K562 (cell line): Measurements from ENCODE around the gene NAA15. TPM values are rescaled to one million over a fixed set of nuclear protein-coding genes. Genes with fewer than 3 reads are reported as not detected.
A peak's percentile ranks its signal among the peaks of the same experiment; 100 is the strongest.

Experiments used
- ATF6 ChIP-seq: sonication (generic); formaldehyde crosslinking; IDR thresholded peaks from 2 replicates; pipeline ENCODE4 v1.4.0; 2020; ENCODE audit warnings: mild to moderate bottlenecking, missing genetic modification reagents
- CCNT2 ChIP-seq: IDR thresholded peaks from 2 replicates; pipeline ENCODE4 v1.6.1; 2011; ENCODE audit warnings: borderline replicate concordance, low read depth, mild to moderate bottlenecking, moderate library complexity, mixed read lengths, low read length; ENCODE audit not compliant: insufficient read length; ENCODE audit errors: extremely low read depth
- CREBBP ChIP-seq: IDR thresholded peaks from one replicate; pipeline ENCODE4 v1.6.1; 2012; ENCODE audit warnings: low read depth, mild to moderate bottlenecking, control low read depth, inconsistent platforms, low read length
- ETV6 ChIP-seq, 3 experiments: fragments of 150-350 bp in 1 of 3; sonication (generic) in 1 of 3; formaldehyde crosslinking in 1 of 3; IDR thresholded peaks; 2 replicates each; pipeline versions ENCODE4 v1.6.1 to v1.8.0; 2014 to 2022; ENCODE audit warnings: borderline replicate concordance in 2 of 3, low read depth in 2 of 3, antibody characterized with exemption in 1 of 3, low read length in 1 of 3, mild to moderate bottlenecking in 1 of 3, missing genetic modification reagents in 1 of 3
- FOSL1 ChIP-seq: fragments of 200-800 bp; sonication (Bioruptor generic); conservative IDR thresholded peaks from 2 replicates; pipeline ENCODE4 v1.6.1; 2016; ENCODE audit warnings: missing genetic modification characterization, missing compliant biosample characterization
- GMEB1 ChIP-seq: fragments of 250-450 bp; sonication (Bioruptor Pico); IDR thresholded peaks from 2 replicates; pipeline ENCODE4 v1.4.0; 2020; ENCODE audit warnings: mild to moderate bottlenecking
- HLTF ChIP-seq: fragments of 450-650 bp; IDR thresholded peaks from 2 replicates; pipeline ENCODE4 v1.6.1; 2016
- HNRNPL ChIP-seq: fragments of 200-400 bp; formaldehyde crosslinking; IDR thresholded peaks from 2 replicates; pipeline ENCODE4 v1.6.1; 2017; ENCODE audit warnings: low read depth, mild to moderate bottlenecking, low read length
- KLF1 ChIP-seq: fragments of 450-650 bp; IDR thresholded peaks from 2 replicates; pipeline ENCODE4 v1.6.1; 2016; ENCODE audit warnings: missing genetic modification characterization, missing compliant biosample characterization
- RAD21 ChIP-seq, 2 experiments: fragments of 250-450 bp in 1 of 2; fragments of 450-650 bp in 1 of 2; sonication (Bioruptor Pico) in 1 of 2; formaldehyde crosslinking in 1 of 2; IDR thresholded peaks in 1 of 2; conservative IDR thresholded peaks in 1 of 2; 2 replicates each; pipeline versions ENCODE4 v1.4.0 to v1.8.0; 2020 to 2022; ENCODE audit warnings: mild to moderate bottlenecking in 2 of 2, moderate library complexity in 1 of 2
- SMAD1 ChIP-seq: fragments of 150-350 bp; IDR thresholded peaks from 2 replicates; pipeline ENCODE4 v1.6.1; 2014; ENCODE audit warnings: low read length, low read depth; ENCODE audit not compliant: partially characterized antibody
- ZBED1 ChIP-seq: IDR thresholded peaks from 2 replicates; pipeline ENCODE4 v1.6.1; 2014
- ZNF12 ChIP-seq: sonication (generic); formaldehyde crosslinking; IDR thresholded peaks from 2 replicates; pipeline ENCODE4 v1.4.0; 2020; ENCODE audit warnings: mild to moderate bottlenecking, missing genetic modification reagents
- ZNF280A ChIP-seq: fragments of 450-650 bp; IDR thresholded peaks from 2 replicates; pipeline ENCODE4 v1.6.1; 2018; ENCODE audit warnings: mild to moderate bottlenecking, low read depth; ENCODE audit not compliant: partially characterized antibody
- polyA plus RNA-seq, 8 experiments: library from polyadenylated mRNA; depleted of rRNA in 4 of 8; stranded (reverse) in 5 of 8; unstranded in 3 of 8; fragments of >200 nt; fragmentation: Nextera tagmentation in 2 of 8; fragmentation: Illumina TruSeq in 1 of 8; extraction: Ambion mirVana in 2 of 8; extraction: Trizol in 1 of 8; gene quantifications; 2 replicates each; pipeline versions ENCODE4 v1.2.1 to v1.2.3, GENCODE V29; 2011 to 2014; ENCODE audit warnings: inconsistent platforms in 1 of 8, missing spikeins in 1 of 8
- total RNA-seq, 7 experiments: library from RNA; depleted of rRNA in 6 of 7; stranded (reverse); fragments of >200 nt in 6 of 7; fragmentation: Illumina TruSeq in 2 of 7; extraction: Trizol in 2 of 7; gene quantifications; 2 replicates each; pipeline versions ENCODE4 v1.2.1 to v1.2.3, GENCODE V29; 2011 to 2021; ENCODE audit warnings: low replicate concordance in 1 of 7
- TF ChIP-seq, protein P1 (sequence below), 2 experiments: fragments of 150-350 bp in 1 of 2; IDR thresholded peaks; 2 replicates each; pipeline ENCODE4 v1.6.1; 2012 to 2016; ENCODE audit warnings: low read depth in 2 of 2, low read length in 2 of 2, mild to moderate bottlenecking in 1 of 2, moderate library complexity in 1 of 2

Gene NAA15
- total and polyA plus RNA-seq, 9 of the 15 experiments (the other 6 are each of a cell fraction or from before 2014, with no cell fraction given) = 37.8 to 117 (median 63.2) TPM

GRCh38 chr4:139266583-139267257 is 34.6 kb upstream of the NAA15 start (continued):
- no peak for TF ChIP-seq CREBBP
- TF ChIP-seq RAD21 (CRISPR knock-in tag; conservative IDR thresholded peaks at IDR 0.05 in 1 of 2, IDR thresholded peaks at IDR 0.05 in 1 of 2) = peak in 1 of 2 experiments; percentile 6; a peak in 1 of 4 replicates
- TF ChIP-seq FOSL1 (tag) = peak; percentile 86
- TF ChIP-seq KLF1 (tag) = no peak
- no peak for TF ChIP-seq ZNF12 (CRISPR knock-in tag)
- no peak for TF ChIP-seq ATF6
- 0 out of 2 replicates have a peak, but pooled peaks have one; percentile 33 for TF ChIP-seq ZBED1
- no peak for TF ChIP-seq GMEB1 (CRISPR knock-in tag)
- no peak for TF ChIP-seq ZNF280A
- no peak for TF ChIP-seq SMAD1
- no peak for TF ChIP-seq HLTF
- TF ChIP-seq, protein P1, sequence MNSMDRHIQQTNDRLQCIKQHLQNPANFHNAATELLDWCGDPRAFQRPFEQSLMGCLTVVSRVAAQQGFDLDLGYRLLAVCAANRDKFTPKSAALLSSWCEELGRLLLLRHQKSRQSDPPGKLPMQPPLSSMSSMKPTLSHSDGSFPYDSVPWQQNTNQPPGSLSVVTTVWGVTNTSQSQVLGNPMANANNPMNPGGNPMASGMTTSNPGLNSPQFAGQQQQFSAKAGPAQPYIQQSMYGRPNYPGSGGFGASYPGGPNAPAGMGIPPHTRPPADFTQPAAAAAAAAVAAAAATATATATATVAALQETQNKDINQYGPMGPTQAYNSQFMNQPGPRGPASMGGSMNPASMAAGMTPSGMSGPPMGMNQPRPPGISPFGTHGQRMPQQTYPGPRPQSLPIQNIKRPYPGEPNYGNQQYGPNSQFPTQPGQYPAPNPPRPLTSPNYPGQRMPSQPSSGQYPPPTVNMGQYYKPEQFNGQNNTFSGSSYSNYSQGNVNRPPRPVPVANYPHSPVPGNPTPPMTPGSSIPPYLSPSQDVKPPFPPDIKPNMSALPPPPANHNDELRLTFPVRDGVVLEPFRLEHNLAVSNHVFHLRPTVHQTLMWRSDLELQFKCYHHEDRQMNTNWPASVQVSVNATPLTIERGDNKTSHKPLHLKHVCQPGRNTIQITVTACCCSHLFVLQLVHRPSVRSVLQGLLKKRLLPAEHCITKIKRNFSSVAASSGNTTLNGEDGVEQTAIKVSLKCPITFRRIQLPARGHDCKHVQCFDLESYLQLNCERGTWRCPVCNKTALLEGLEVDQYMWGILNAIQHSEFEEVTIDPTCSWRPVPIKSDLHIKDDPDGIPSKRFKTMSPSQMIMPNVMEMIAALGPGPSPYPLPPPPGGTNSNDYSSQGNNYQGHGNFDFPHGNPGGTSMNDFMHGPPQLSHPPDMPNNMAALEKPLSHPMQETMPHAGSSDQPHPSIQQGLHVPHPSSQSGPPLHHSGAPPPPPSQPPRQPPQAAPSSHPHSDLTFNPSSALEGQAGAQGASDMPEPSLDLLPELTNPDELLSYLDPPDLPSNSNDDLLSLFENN (IDR thresholded peaks at IDR 0.05; ENCODE audit: low read depth in 2 of 2, low read length in 2 of 2) = peak in 1 of 2 experiments; percentile 74; a peak in 2 of 4 replicates
- no peak for TF ChIP-seq ETV6 (IDR thresholded peaks at IDR 0.05; ENCODE audit: borderline replicate concordance in 1 of 2, low read depth in 2 of 2, low read length in 1 of 2)
- TF ChIP-seq ETV6 (CRISPR knock-in tag; IDR thresholded peaks at IDR 0.05; ENCODE audit: borderline replicate concordance) = no peak
- TF ChIP-seq HNRNPL = no peak
- TF ChIP-seq CCNT2 = no peak
